NAMALWA (cell line): ENCODE measurements around the gene CEACAM20.
A peak's percentile ranks its signal among the peaks of the same experiment; 100 is the strongest.
"Not testable (repeated sequence)": the region's sequence is repeated elsewhere in the genome, so short reads cannot be mapped to it uniquely, and the experiment has no call there.

Experiments
- DNase-seq: peaks from one replicate; pipeline ENCODE4 v3.0.0-alpha.2; 2015; ENCODE audit warnings: low spot score

Gene CEACAM20

GRCh38 chr19:44548736-44549135 is 19.3 kb upstream of the CEACAM20 start:
- no peak for DNase-seq

- DNase-seq = no peak
These were observed 14.6 kb upstream of the CEACAM20 start for GRCh38 chr19:44544031-44544430.

GRCh38 chr19:44542671-44543070 is 13.2 kb upstream of the CEACAM20 start:
- DNase-seq = no peak

- DNase-seq = no peak
These were observed 11.3 kb upstream of the CEACAM20 start for GRCh38 chr19:44540736-44541135.

GRCh38 chr19:44539991-44540390 is 10.5 kb upstream of the CEACAM20 start:
- no peak for DNase-seq

- no peak for DNase-seq
These were observed 9.9 kb upstream of the CEACAM20 start for GRCh38 chr19:44539236-44539826.

GRCh38 chr19:44535361-44535760 is 5.9 kb upstream of the CEACAM20 start:
- DNase-seq = not testable (repeated sequence)

GRCh38 chr19:44532819-44533218 is 3.3 kb upstream of the CEACAM20 start:
- no peak for DNase-seq

- DNase-seq = no peak
These were observed 1.3 kb upstream of the CEACAM20 start for GRCh38 chr19:44530777-44531176.

GRCh38 chr19:44527554-44527953 is 1.9 kb downstream of the CEACAM20 start:
- no peak for DNase-seq

- DNase-seq = peak; percentile 13
These were observed 3.6 kb downstream of the CEACAM20 start for GRCh38 chr19:44525721-44526430.

GRCh38 chr19:44521370-44521769 is 8.1 kb downstream of the CEACAM20 start:
- DNase-seq = no peak

GRCh38 chr19:44517146-44517545 is 12.3 kb downstream of the CEACAM20 start:
- DNase-seq = no peak

- no peak for DNase-seq
These were observed 13.6 kb downstream of the CEACAM20 start for GRCh38 chr19:44515907-44516306.

- no peak for DNase-seq
These were observed 14.4 kb downstream of the CEACAM20 start for GRCh38 chr19:44515031-44515430.

GRCh38 chr19:44512326-44513298 is 16.9 kb downstream of the CEACAM20 start:
- DNase-seq = peak; percentile 56

- no peak for DNase-seq
These were observed 20.0 kb downstream of the CEACAM20 start for GRCh38 chr19:44509478-44509877.

GRCh38 chr19:44499962-44500949 is 29.2 kb downstream of the CEACAM20 start, which contains the start of gene ZNF180:
ZNF180 (minus strand) TSS chr19:44500522; CDS start chr19:44497334, 3,188 bp downstream.
- DNase-seq = peak; percentile 95

GRCh38 chr19:44499559-44499958 is 29.9 kb downstream of the CEACAM20 start:
- no peak for DNase-seq

- DNase-seq = no peak
These were observed 30.5 kb downstream of the CEACAM20 start for GRCh38 chr19:44498988-44499387.

- DNase-seq = no peak
These were observed 32.8 kb downstream of the CEACAM20 start for GRCh38 chr19:44496711-44497110.
